ENCODE measurements around the gene PPP2R2D.
"Not testable (repeated sequence)": the region's sequence is repeated elsewhere in the genome, so short reads cannot be mapped to it uniquely, and the experiment has no call there.

The PPP2R2D gene

GRCh38 chr10:131982185-131982756 is 81.5 kb downstream of the PPP2R2D start:
- Histone ChIP-seq H3K27ac (peak overlapping the region in 1 of 2 donors; percentile 67), H3K4me3 (peak overlapping the region; percentile 80)
- TF ChIP-seq CTCF (IDR thresholded peaks at IDR 0.05) = no peak
- DNase-seq (ENCODE audit: low spot score) = no peak

- peak overlapping the region; percentile 80 for H3K4me3 ChIP-seq
- no peak for TF ChIP-seq CTCF (IDR thresholded peaks at IDR 0.05)
- no peak overlapping the region for H3K27ac ChIP-seq
- DNase-seq (ENCODE audit: low spot score) = no peak
Observed at GRCh38 chr10:131982796-131983195, 82.0 kb downstream of the PPP2R2D start.

GRCh38 chr10:131983780-131984179 is 83.0 kb downstream of the PPP2R2D start:
- no peak overlapping the region for H3K4me3 ChIP-seq
- no peak for DNase-seq (ENCODE audit: low spot score)
- no peak for TF ChIP-seq CTCF (IDR thresholded peaks at IDR 0.05)

GRCh38 chr10:131986851-131987250 is 86.0 kb downstream of the PPP2R2D start:
- H3K27ac ChIP-seq; DNase-seq (ENCODE audit: low spot score); H3K4me3 ChIP-seq: not testable (repeated sequence)

More at GRCh38 chr10:131983780-131984179, 83.0 kb downstream of the PPP2R2D start:
- no peak overlapping the region for H3K27ac ChIP-seq

GRCh38 chr10:131987301-131987700 is 86.5 kb downstream of the PPP2R2D start:
- not testable (repeated sequence) for DNase-seq (ENCODE audit: low spot score); H3K27ac ChIP-seq; H3K4me3 ChIP-seq

- not testable (repeated sequence) for H3K4me3 ChIP-seq; H3K27ac ChIP-seq; DNase-seq (ENCODE audit: low spot score)
Observed at GRCh38 chr10:131987786-131988185, 87.0 kb downstream of the PPP2R2D start.

- DNase-seq (ENCODE audit: low spot score) = no peak
- no peak for TF ChIP-seq CTCF (IDR thresholded peaks at IDR 0.05)
- Histone ChIP-seq H3K4me3 (no peak overlapping the region), H3K27ac (no peak overlapping the region)
Observed at GRCh38 chr10:131991726-131992125, 90.9 kb downstream of the PPP2R2D start.

- no peak overlapping the region for H3K4me3 ChIP-seq
- H3K27ac ChIP-seq = no peak overlapping the region
- DNase-seq (ENCODE audit: low spot score) = no peak
- no peak for TF ChIP-seq CTCF (IDR thresholded peaks at IDR 0.05)
Observed at GRCh38 chr10:131993275-131993674, 92.5 kb downstream of the PPP2R2D start.

- DNase-seq (ENCODE audit: low spot score) = no peak
- no peak for TF ChIP-seq CTCF (IDR thresholded peaks at IDR 0.05)
- H3K4me3 ChIP-seq = no peak overlapping the region
- no peak overlapping the region for H3K27ac ChIP-seq
Observed at GRCh38 chr10:131994435-131994834, 93.6 kb downstream of the PPP2R2D start.
